ENCODE results near the gene SLC41A1. TPM values are rescaled to one million over a fixed set of nuclear protein-coding genes. Genes with fewer than 3 reads are reported as not detected.
A peak's percentile ranks its signal among the peaks of the same experiment; 100 is the strongest.

The SLC41A1 gene
- total and polyA plus RNA-seq, 2 experiments from 2014 or later, result 11.8 to 30.0 TPM

DNA sequence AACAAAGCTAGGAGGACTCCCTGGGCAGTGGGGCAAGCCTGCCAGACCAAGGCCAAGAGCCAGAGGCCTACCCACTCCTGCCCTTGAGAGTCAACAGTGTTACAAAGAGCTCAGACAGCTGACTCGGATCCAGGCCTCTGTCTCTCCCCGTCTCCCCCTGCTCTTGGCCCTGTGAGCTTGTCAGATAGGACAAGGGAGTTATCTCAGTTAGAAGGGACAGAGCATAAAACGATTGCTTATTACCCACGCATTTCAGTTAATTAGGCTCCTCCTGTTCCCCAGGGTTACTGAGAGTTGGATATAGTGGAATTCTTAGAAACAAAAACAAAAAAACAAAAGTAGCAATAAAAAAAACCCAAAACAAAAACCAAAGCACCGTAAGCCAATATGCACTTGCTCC is 1.3 kb downstream of the SLC41A1 start:
- Histone ChIP-seq H3K4me1 (ENCODE audit: insufficient read depth) (peaks cover 17% of the 10 kb centered on the region), H3K79me2 (replicated peaks; ENCODE audit: insufficient read depth) (peaks cover 56% of the 10 kb centered on the region), H3F3A (replicated peaks; ENCODE audit: low read depth) (no peaks in the 10 kb centered on the region), H3K9me2 (ENCODE audit: insufficient read depth) (no peaks in the 10 kb centered on the region), H3K27me3 (ENCODE audit: insufficient read depth) (peaks cover 6% of the 10 kb centered on the region; the same call in 1 of the 2 replicates), H3K4me3 (peak overlapping the region; percentile 95), H3K36me3 (ENCODE audit: insufficient read depth) (no peaks in the 10 kb centered on the region; the same call in 1 of the 2 replicates), H2AFZ (no peak overlapping the region), H4K20me1 (replicated peaks; ENCODE audit: insufficient read depth) (peaks cover 19% of the 10 kb centered on the region), H3K27ac (ENCODE audit: low read depth) (no peak overlapping the region), H3K4me2 (peak overlapping the region; percentile 97)
- DNase-seq (ENCODE audit: low spot score), result no peak
- H3K27me3 Mint-ChIP-seq (ENCODE audit: insufficient read depth, low read depth, poor library complexity), result peaks cover 8% of the 10 kb centered on the region
- H3K27ac Mint-ChIP-seq, result no peak overlapping the region
- ATAC-seq, result no peak
- no peak for TF ChIP-seq STAT1 (IDR thresholded peaks at IDR 0.05; ENCODE audit: unreplicated experiment)
- no peaks in the 10 kb centered on the region; the same call in 2 of the 3 replicates for H3K9me3 Mint-ChIP-seq
- H3K4me3 Mint-ChIP-seq, result peak overlapping the region; percentile 96
- H3K4me1 Mint-ChIP-seq, result peaks cover 31% of the 10 kb centered on the region
- H3K36me3 Mint-ChIP-seq (ENCODE audit: low read depth), result peaks cover 34% of the 10 kb centered on the region

DNA sequence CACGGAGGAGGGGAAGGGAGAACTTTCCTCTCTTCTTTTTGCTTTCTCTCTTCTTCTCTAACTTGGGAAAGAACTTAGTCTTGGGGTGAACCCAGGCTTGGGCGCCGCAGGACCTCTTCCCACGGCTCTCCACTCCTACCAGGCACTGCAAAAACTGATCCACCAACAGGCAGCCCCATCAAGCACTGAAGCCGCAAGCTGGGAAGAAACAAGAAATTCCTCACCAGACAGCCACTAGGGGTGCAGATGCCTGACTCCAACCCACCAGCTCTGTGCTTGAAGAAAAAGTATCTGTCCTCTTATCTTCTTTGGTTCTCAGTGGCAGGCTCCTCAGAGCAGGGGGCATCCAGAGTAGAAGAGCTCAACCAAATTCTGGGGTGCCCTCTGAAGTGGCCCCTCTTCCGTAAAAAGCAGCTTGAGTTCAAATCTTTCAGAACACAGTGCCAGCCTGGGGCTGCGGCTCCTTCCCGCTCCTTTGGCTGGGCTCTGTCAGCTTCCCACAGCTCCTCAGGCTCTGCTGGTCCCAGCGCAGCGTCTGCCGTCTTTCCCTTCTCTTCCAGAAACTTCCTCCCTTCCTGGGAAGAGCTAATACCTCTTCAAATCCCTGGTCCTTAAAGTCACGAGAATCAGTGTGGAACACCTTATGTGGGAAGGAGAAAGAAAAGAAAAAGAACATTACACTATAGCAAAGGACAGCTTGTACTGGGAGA is 2.4 kb downstream of the SLC41A1 start:
- H3K4me3 Mint-ChIP-seq, result no peak overlapping the region; the same call in 2 of the 3 replicates
- peaks cover 34% of the 10 kb centered on the region for H3K36me3 Mint-ChIP-seq (ENCODE audit: low read depth)
- no peaks in the 10 kb centered on the region for H3F3A ChIP-seq (replicated peaks; ENCODE audit: low read depth)
- peaks cover 17% of the 10 kb centered on the region for H3K4me1 ChIP-seq (ENCODE audit: insufficient read depth)
- peaks cover 61% of the 10 kb centered on the region for H3K79me2 ChIP-seq (replicated peaks; ENCODE audit: insufficient read depth)
- H3K9me2 ChIP-seq (ENCODE audit: insufficient read depth), result no peaks in the 10 kb centered on the region
- no peak overlapping the region for H2AFZ ChIP-seq
- no peaks in the 10 kb centered on the region; the same call in 2 of the 3 replicates for H3K9me3 Mint-ChIP-seq
- no peak overlapping the region for H3K4me2 ChIP-seq
- peaks cover 31% of the 10 kb centered on the region for H3K4me1 Mint-ChIP-seq
- DNase-seq (ENCODE audit: low spot score), result peak; percentile 65
- H3K27ac ChIP-seq (ENCODE audit: low read depth), result no peak overlapping the region
- peak; percentile 5 for ATAC-seq
- H4K20me1 ChIP-seq (replicated peaks; ENCODE audit: insufficient read depth), result peaks cover 19% of the 10 kb centered on the region
- H3K27me3 Mint-ChIP-seq (ENCODE audit: insufficient read depth, low read depth, poor library complexity), result peaks cover 8% of the 10 kb centered on the region
- TF ChIP-seq STAT1 (IDR thresholded peaks at IDR 0.05; ENCODE audit: unreplicated experiment), result no peak
- TF ChIP-seq, protein P1, sequence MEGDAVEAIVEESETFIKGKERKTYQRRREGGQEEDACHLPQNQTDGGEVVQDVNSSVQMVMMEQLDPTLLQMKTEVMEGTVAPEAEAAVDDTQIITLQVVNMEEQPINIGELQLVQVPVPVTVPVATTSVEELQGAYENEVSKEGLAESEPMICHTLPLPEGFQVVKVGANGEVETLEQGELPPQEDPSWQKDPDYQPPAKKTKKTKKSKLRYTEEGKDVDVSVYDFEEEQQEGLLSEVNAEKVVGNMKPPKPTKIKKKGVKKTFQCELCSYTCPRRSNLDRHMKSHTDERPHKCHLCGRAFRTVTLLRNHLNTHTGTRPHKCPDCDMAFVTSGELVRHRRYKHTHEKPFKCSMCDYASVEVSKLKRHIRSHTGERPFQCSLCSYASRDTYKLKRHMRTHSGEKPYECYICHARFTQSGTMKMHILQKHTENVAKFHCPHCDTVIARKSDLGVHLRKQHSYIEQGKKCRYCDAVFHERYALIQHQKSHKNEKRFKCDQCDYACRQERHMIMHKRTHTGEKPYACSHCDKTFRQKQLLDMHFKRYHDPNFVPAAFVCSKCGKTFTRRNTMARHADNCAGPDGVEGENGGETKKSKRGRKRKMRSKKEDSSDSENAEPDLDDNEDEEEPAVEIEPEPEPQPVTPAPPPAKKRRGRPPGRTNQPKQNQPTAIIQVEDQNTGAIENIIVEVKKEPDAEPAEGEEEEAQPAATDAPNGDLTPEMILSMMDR (conservative IDR thresholded peaks at IDR 0.05; ENCODE audit: low read depth in 2 of 2), result peak; percentile 32 to 40; a peak in 3 of 4 replicates
- TF ChIP-seq, protein P2, sequence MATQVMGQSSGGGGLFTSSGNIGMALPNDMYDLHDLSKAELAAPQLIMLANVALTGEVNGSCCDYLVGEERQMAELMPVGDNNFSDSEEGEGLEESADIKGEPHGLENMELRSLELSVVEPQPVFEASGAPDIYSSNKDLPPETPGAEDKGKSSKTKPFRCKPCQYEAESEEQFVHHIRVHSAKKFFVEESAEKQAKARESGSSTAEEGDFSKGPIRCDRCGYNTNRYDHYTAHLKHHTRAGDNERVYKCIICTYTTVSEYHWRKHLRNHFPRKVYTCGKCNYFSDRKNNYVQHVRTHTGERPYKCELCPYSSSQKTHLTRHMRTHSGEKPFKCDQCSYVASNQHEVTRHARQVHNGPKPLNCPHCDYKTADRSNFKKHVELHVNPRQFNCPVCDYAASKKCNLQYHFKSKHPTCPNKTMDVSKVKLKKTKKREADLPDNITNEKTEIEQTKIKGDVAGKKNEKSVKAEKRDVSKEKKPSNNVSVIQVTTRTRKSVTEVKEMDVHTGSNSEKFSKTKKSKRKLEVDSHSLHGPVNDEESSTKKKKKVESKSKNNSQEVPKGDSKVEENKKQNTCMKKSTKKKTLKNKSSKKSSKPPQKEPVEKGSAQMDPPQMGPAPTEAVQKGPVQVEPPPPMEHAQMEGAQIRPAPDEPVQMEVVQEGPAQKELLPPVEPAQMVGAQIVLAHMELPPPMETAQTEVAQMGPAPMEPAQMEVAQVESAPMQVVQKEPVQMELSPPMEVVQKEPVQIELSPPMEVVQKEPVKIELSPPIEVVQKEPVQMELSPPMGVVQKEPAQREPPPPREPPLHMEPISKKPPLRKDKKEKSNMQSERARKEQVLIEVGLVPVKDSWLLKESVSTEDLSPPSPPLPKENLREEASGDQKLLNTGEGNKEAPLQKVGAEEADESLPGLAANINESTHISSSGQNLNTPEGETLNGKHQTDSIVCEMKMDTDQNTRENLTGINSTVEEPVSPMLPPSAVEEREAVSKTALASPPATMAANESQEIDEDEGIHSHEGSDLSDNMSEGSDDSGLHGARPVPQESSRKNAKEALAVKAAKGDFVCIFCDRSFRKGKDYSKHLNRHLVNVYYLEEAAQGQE (IDR thresholded peaks at IDR 0.05; ENCODE audit: unreplicated experiment), result no peak
- H3K36me3 ChIP-seq (ENCODE audit: insufficient read depth), result no peaks in the 10 kb centered on the region; the same call in 1 of the 2 replicates
- H3K27ac Mint-ChIP-seq, result no peak overlapping the region; the same call in 1 of the 2 replicates
- H3K27me3 ChIP-seq (ENCODE audit: insufficient read depth), result peaks cover 6% of the 10 kb centered on the region; the same call in 1 of the 2 replicates
- no peak overlapping the region for H3K4me3 ChIP-seq
